Panc1 (cell line): ENCODE data around the gene DDX46. TPM values are rescaled to one million over a fixed set of nuclear protein-coding genes. Genes with fewer than 3 reads are reported as not detected.

Experiments used
- ATAC-seq: fragments of 200-7000 bp; cut with Tn5 transposase; 2 replicates; pipeline ENCODE4 v1.9.1; 2020; ENCODE audit warnings: mild to moderate bottlenecking, moderate library complexity
- BruUV-seq: library from RNA; stranded (reverse); fragments of 400-500 nt; replicated peaks from 2 replicates; lab custom pipeline; 2021; lab: Mats Ljungman, UMichigan
- CTCF ChIA-PET: fragments of 300-600 bp; sonication (Branson Sonifier 250); formaldehyde crosslinking; loops from one replicate; lab custom pipeline; 2022; ENCODE audit warnings: antibody characterized with exemption; lab: Charles Lee
- POLR2A ChIA-PET: fragments of 300-600 bp; sonication (Branson Sonifier 250); formaldehyde crosslinking; loops from one replicate; lab custom pipeline; 2022; ENCODE audit warnings: antibody characterized with exemption; lab: Charles Lee
- DNase-seq: peaks from one replicate; pipeline ENCODE4 v3.0.0-alpha.2; 2010; ENCODE audit warnings: low read depth, low spot score
- H3K27ac ChIP-seq: 2 replicates; pipeline ENCODE4 v1.5.1; 2011; ENCODE audit warnings: mild to moderate bottlenecking, low read length, inconsistent platforms
- H3K27me3 ChIP-seq: fragments of 200-500 bp; sonication (Bioruptor generic); 2 replicates; pipeline ENCODE4 v1.6.0; 2014; ENCODE audit warnings: low read length, inconsistent platforms; ENCODE audit not compliant: control insufficient read depth, insufficient read depth
- H3K36me3 ChIP-seq: fragments of 200-500 bp; sonication (Bioruptor generic); 2 replicates; pipeline ENCODE4 v1.5.1; 2014; ENCODE audit warnings: inconsistent platforms, mild to moderate bottlenecking, low read length, moderate library complexity; ENCODE audit not compliant: control insufficient read depth, insufficient read depth
- H3K4me1 ChIP-seq: 2 replicates; pipeline ENCODE4 v1.5.1; 2011; ENCODE audit warnings: inconsistent platforms, mild to moderate bottlenecking, low read length, moderate library complexity; ENCODE audit not compliant: control insufficient read depth, insufficient read depth
- H3K4me3 ChIP-seq, 2 experiments: 2 replicates each; pipeline ENCODE4 v1.5.1; 2011 to 2012; ENCODE audit warnings: low read depth in 2 of 2, low read length in 2 of 2, mild to moderate bottlenecking in 2 of 2, inconsistent platforms in 1 of 2, moderate library complexity in 1 of 2
- H3K9me3 ChIP-seq: fragments of 200-500 bp; sonication (Bioruptor generic); 2 replicates; pipeline ENCODE4 v1.5.1; 2014; ENCODE audit warnings: low read depth, mild to moderate bottlenecking, inconsistent platforms, low read length, moderate library complexity; ENCODE audit not compliant: control insufficient read depth, insufficient read depth
- CTCF ChIP-seq: fragments of 450-650 bp; IDR thresholded peaks from 2 replicates; pipeline ENCODE4 v1.5.1; 2017; ENCODE audit warnings: mild to moderate bottlenecking
- POLR2AphosphoS5 ChIP-seq: IDR thresholded peaks from 2 replicates; pipeline ENCODE4 v1.6.1; 2012; ENCODE audit warnings: mild to moderate bottlenecking, low read depth, low read length, moderate library complexity
- REST ChIP-seq, 2 experiments: IDR thresholded peaks; 2 replicates each; pipeline ENCODE4 v1.6.1; 2011 to 2012; ENCODE audit warnings: low read depth in 2 of 2, control low read depth in 1 of 2, low read length in 1 of 2, mild to moderate bottlenecking in 1 of 2, moderate library complexity in 1 of 2; ENCODE audit not compliant: insufficient read depth in 1 of 2
- SIN3A ChIP-seq: IDR thresholded peaks from 2 replicates; pipeline ENCODE4 v1.6.1; 2012; ENCODE audit warnings: low read depth, mild to moderate bottlenecking, low read length, moderate library complexity, borderline replicate concordance; ENCODE audit not compliant: insufficient read depth
- TCF7L2 ChIP-seq: IDR thresholded peaks from 2 replicates; pipeline ENCODE4 v1.6.1; 2011; ENCODE audit warnings: mild to moderate bottlenecking, low read depth, low read length, inconsistent platforms
- in situ Hi-C: cut with HindIII; loops from 2 replicates; pipeline ENCODE4 v1.10.0; 2016; ENCODE audit warnings: low sequenced_read_pairs, low pct_unique_long_range_greater_than_20kb
- intact Hi-C: fragments of 100-400 bp; cut with micrococcal nuclease; formaldehyde crosslinking; loops from one replicate; pipeline ENCODE4 v1.10.0; 2022; ENCODE audit not compliant: unreplicated experiment
- total RNA-seq: library from RNA; stranded (reverse); gene quantifications from one replicate; pipeline ENCODE4 v1.2.1, GENCODE V29; 2021; ENCODE audit not compliant: unreplicated experiment

Gene DDX46
- total RNA-seq, 1 experiment from 2014 or later: 90.8 TPM

GRCh38 chr5:134825212-134825611, 66.6 kb downstream of the DDX46 start:
- H3K27ac ChIP-seq: no peak overlapping the region
- ChIA-PET POLR2A (no interaction called here), CTCF (no interaction called here)
- H3K4me1 ChIP-seq: no peaks in the 10 kb centered on the region
- H3K4me3 ChIP-seq: no peak overlapping the region
- ATAC-seq (no peak), DNase-seq (no peak)
- no peaks in the 10 kb centered on the region for H3K9me3 ChIP-seq
- TF ChIP-seq REST (IDR thresholded peaks at IDR 0.05; ENCODE audit: insufficient read depth in 1 of 2, low read depth in 2 of 2, low read length in 1 of 2): no peak
- TF ChIP-seq SIN3A: no peak
- TF ChIP-seq CTCF: no peak
- no peak for TF ChIP-seq POLR2AphosphoS5
- no peak for TF ChIP-seq TCF7L2
- H3K36me3 ChIP-seq: peaks cover 38% of the 10 kb centered on the region
- BruUV-seq: no TSS peak
- in situ Hi-C loops (no loop called here), intact Hi-C loops (no loop called here)
- no peaks in the 10 kb centered on the region for H3K27me3 ChIP-seq

DNA sequence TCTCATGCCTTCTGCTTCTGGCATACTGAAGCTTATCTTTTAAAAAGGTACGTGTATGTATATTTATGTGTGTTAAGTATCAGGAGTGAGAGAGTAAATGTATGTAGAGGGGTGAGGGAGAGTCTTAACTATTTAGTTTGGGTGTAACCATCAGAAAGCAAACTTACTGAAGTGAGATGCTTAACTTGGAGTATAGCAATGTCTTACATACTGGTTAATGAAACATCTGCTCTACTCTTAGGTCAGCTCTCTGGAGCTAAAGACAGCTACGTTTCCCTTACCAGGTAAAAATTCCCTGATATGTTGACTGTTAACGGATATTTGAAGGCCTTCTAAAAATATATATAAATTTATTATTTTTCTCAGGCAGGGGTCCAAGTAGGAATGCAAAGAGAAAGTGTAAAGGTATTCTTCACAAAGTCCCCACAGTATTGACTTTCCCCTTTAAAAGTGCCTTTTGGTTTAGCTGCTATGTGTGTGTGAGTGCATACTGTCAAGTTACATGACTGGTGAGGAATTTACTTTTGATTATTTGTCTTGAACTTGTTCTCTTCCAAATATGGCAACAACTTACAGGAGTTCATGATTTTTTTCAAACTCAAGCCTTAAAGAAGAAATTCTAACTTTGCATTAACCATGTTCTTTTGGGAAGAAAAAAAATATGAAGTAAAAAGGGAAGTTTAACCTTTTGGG, 74.9 kb downstream of the DDX46 start:
- H3K4me3 ChIP-seq: no peak overlapping the region
- H3K9me3 ChIP-seq: no peaks in the 10 kb centered on the region
- TF ChIP-seq POLR2AphosphoS5: no peak
- no peak for TF ChIP-seq TCF7L2
- TF ChIP-seq CTCF: no peak
- TF ChIP-seq SIN3A: no peak
- TF ChIP-seq REST (IDR thresholded peaks at IDR 0.05; ENCODE audit: insufficient read depth in 1 of 2, low read depth in 2 of 2, low read length in 1 of 2): no peak
- DNase-seq (no peak), ATAC-seq (no peak)
- no peaks in the 10 kb centered on the region for H3K27me3 ChIP-seq
- H3K4me1 ChIP-seq: no peaks in the 10 kb centered on the region
- no TSS peak for BruUV-seq
- in situ Hi-C loops (loop anchor here (5.0 kb wide), 1 partner anchor 61 kb away; no protein-coding TSS in a partner anchor), intact Hi-C loops (no loop called here)
- H3K36me3 ChIP-seq: peaks cover 24% of the 10 kb centered on the region
- CTCF ChIA-PET: no interaction called here
- POLR2A ChIA-PET: interaction anchor here (1.0 kb wide), 1 partner anchor 10 kb away, joined by 3 read pairs; no protein-coding TSS in a partner anchor
- H3K27ac ChIP-seq: no peak overlapping the region
